ENCODE measurements around the gene DNAJC12.

DNA sequence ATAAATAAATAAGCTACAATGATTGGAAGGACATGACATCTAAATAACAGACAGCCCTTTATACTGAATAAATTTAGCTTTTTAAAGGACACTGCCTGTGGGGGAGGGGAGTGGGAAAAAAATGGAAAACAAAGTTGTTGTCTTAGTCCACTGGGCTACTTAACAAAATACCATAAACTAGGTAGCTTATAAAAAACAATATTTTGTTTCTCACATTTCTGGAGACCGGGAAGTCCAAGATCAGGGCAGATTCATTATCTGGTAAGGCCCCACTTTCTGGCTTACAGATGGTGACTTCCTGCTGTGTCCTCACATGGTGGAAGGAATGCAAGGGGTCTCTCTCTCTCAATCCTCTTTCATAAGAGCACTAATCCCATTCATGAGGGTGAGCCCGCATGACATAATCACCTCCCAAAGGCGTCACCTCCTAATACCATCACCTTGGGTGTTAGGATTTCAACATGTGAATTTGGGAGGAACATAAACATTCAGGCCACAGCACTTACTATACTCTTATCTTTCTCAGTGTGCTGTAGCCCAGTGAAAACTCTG, 43.0 kb downstream of the DNAJC12 start:
- TF ChIP-seq, protein P1, sequence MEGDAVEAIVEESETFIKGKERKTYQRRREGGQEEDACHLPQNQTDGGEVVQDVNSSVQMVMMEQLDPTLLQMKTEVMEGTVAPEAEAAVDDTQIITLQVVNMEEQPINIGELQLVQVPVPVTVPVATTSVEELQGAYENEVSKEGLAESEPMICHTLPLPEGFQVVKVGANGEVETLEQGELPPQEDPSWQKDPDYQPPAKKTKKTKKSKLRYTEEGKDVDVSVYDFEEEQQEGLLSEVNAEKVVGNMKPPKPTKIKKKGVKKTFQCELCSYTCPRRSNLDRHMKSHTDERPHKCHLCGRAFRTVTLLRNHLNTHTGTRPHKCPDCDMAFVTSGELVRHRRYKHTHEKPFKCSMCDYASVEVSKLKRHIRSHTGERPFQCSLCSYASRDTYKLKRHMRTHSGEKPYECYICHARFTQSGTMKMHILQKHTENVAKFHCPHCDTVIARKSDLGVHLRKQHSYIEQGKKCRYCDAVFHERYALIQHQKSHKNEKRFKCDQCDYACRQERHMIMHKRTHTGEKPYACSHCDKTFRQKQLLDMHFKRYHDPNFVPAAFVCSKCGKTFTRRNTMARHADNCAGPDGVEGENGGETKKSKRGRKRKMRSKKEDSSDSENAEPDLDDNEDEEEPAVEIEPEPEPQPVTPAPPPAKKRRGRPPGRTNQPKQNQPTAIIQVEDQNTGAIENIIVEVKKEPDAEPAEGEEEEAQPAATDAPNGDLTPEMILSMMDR (conservative IDR thresholded peaks at IDR 0.05; ENCODE audit: low read length) = no peak
- no peak for TF ChIP-seq EZH2phosphoT487 (IDR thresholded peaks at IDR 0.05; ENCODE audit: borderline replicate concordance, low read depth, low read length)

Measured in OCI-LY7 (cell line).